ENCODE measurements around the gene TCFL5.

- TF ChIP-seq CTCF (IDR thresholded peaks at IDR 0.05; ENCODE audit: low read length) (no peak), EZH2 (IDR thresholded peaks at IDR 0.05; ENCODE audit: borderline replicate concordance, low read length) (no peak)
These were observed 18.7 kb upstream of the TCFL5 start for GRCh38 chr20:62880147-62880934.

Measured in OCI-LY1 (cell line).